HG03025 (cell line): Measurements from ENCODE around the gene FAM107B.
"Not testable (repeated sequence)": the region's sequence is repeated elsewhere in the genome, so short reads cannot be mapped to it uniquely, and the experiment has no call there.

Experiments used
- ATAC-seq: cut with Tn5 transposase; IDR thresholded peaks from one replicate; pipeline ENCODE4 v1.9.1; 2021; ENCODE audit warnings: mild to moderate bottlenecking, moderate library complexity; ENCODE audit not compliant: unreplicated experiment, low FRiP score

The FAM107B gene

GRCh38 chr10:14697281-14697680 is 77.4 kb downstream of the FAM107B start:
- ATAC-seq, result no peak

GRCh38 chr10:14696821-14697220 is 77.9 kb downstream of the FAM107B start:
- no peak for ATAC-seq

- no peak for ATAC-seq
Measured at GRCh38 chr10:14695847-14696480, 78.7 kb downstream of the FAM107B start.

GRCh38 chr10:14693891-14694290 is 80.8 kb downstream of the FAM107B start:
- ATAC-seq, result no peak

GRCh38 chr10:14692344-14693076 is 82.2 kb downstream of the FAM107B start:
- ATAC-seq, result no peak

GRCh38 chr10:14691359-14691758 is 83.3 kb downstream of the FAM107B start:
- no peak for ATAC-seq

- no peak for ATAC-seq
Measured at GRCh38 chr10:14688606-14689005, 86.1 kb downstream of the FAM107B start.

- not testable (repeated sequence) for ATAC-seq
Measured at GRCh38 chr10:14688189-14688588, 86.5 kb downstream of the FAM107B start.

- no peak for ATAC-seq
Measured at GRCh38 chr10:14687340-14687739, 87.4 kb downstream of the FAM107B start.

- ATAC-seq, result no peak
Measured at GRCh38 chr10:14686356-14686755, 88.3 kb downstream of the FAM107B start.

- ATAC-seq, result no peak
Measured at GRCh38 chr10:14684354-14684753, 90.3 kb downstream of the FAM107B start.

- ATAC-seq, result no peak
Measured at GRCh38 chr10:14683256-14683655, 91.4 kb downstream of the FAM107B start.

GRCh38 chr10:14681802-14682201 is 92.9 kb downstream of the FAM107B start:
- ATAC-seq, result no peak

GRCh38 chr10:14681305-14681704 is 93.4 kb downstream of the FAM107B start:
- ATAC-seq, result no peak

- no peak for ATAC-seq
Measured at GRCh38 chr10:14678637-14679036, 96.1 kb downstream of the FAM107B start.

- no peak for ATAC-seq
Measured at GRCh38 chr10:14676732-14677131, 98.0 kb downstream of the FAM107B start.

- ATAC-seq, result no peak
Measured at GRCh38 chr10:14674376-14675050, 100.2 kb downstream of the FAM107B start.

- ATAC-seq, result no peak
Measured at GRCh38 chr10:14673189-14673861, 101.4 kb downstream of the FAM107B start.

- no peak for ATAC-seq
Measured at GRCh38 chr10:14671386-14671831, 103.3 kb downstream of the FAM107B start.

- no peak for ATAC-seq
Measured at GRCh38 chr10:14670551-14671240, 104.0 kb downstream of the FAM107B start.
